Osteoblast (primary cell): Measurements from ENCODE around the gene CRTC1. TPM values are rescaled to one million over a fixed set of nuclear protein-coding genes. Genes with fewer than 3 reads are reported as not detected.
A peak's percentile ranks its signal among the peaks of the same experiment; 100 is the strongest.

ENCODE experiments used
- DNase-seq: peaks from one replicate; pipeline ENCODE4 v3.0.0; 2011; ENCODE audit warnings: low spot score, mixed read lengths; ENCODE audit not compliant: insufficient read length; ENCODE audit errors: missing footprints
- H2AFZ ChIP-seq: 2 replicates; pipeline ENCODE4 v1.6.0; 2011; ENCODE audit warnings: mild to moderate bottlenecking, low read length
- H3K27ac ChIP-seq: 2 replicates; pipeline ENCODE4 v1.5.1; 2011; ENCODE audit warnings: mild to moderate bottlenecking, low read depth, low read length, moderate library complexity
- H3K27me3 ChIP-seq: 2 replicates; pipeline ENCODE4 v1.6.0; 2012; ENCODE audit warnings: mild to moderate bottlenecking, control low read depth, inconsistent platforms, low read length, moderate library complexity; ENCODE audit not compliant: insufficient read depth
- H3K36me3 ChIP-seq: 2 replicates; pipeline ENCODE4 v1.5.1; 2011; ENCODE audit warnings: mild to moderate bottlenecking, low read length, control low read depth, moderate library complexity; ENCODE audit not compliant: insufficient read depth
- H3K4me1 ChIP-seq: 2 replicates; pipeline ENCODE4 v1.5.1; 2011; ENCODE audit warnings: mild to moderate bottlenecking, low read length, control low read depth, moderate library complexity; ENCODE audit not compliant: insufficient read depth
- H3K4me2 ChIP-seq: 2 replicates; pipeline ENCODE4 v1.6.0; 2011; ENCODE audit warnings: mild to moderate bottlenecking, low read length; ENCODE audit not compliant: insufficient read depth
- H3K4me3 ChIP-seq: fragments of 200-600 bp; sonication (generic); 3 replicates; pipeline ENCODE4 v1.5.1; 2012; ENCODE audit warnings: mild to moderate bottlenecking, low read length, inconsistent platforms; ENCODE audit not compliant: insufficient read depth
- H3K79me2 ChIP-seq: 2 replicates; pipeline ENCODE4 v1.6.0; 2012; ENCODE audit warnings: mild to moderate bottlenecking, low read length, control low read depth, inconsistent platforms; ENCODE audit not compliant: insufficient read depth
- H3K9me3 ChIP-seq: 2 replicates; pipeline ENCODE4 v1.5.1; 2011; ENCODE audit warnings: low read depth, low read length, control low read depth
- H4K20me1 ChIP-seq: 2 replicates; pipeline ENCODE4 v1.6.0; 2012; ENCODE audit warnings: mild to moderate bottlenecking, low read length, control low read depth; ENCODE audit not compliant: insufficient read depth
- CTCF ChIP-seq: IDR thresholded peaks from 2 replicates; pipeline ENCODE4 v1.5.1; 2011; ENCODE audit warnings: mild to moderate bottlenecking, low read depth, low read length, moderate library complexity; ENCODE audit errors: extremely low read depth
- total RNA-seq: library from RNA; depleted of rRNA; stranded (reverse); fragments of >200 nt; gene quantifications from 2 replicates; pipeline ENCODE4 v1.2.3, GENCODE V29; 2012

CRTC1 gene
- total RNA-seq, 1 donor, result 4.0 TPM

- Histone ChIP-seq H3K4me2 (no peak overlapping the region), H3K9me3 (no peaks in the 10 kb centered on the region), H3K27me3 (peaks cover 8% of the 10 kb centered on the region), H3K4me1 (no peaks in the 10 kb centered on the region), H3K4me3 (no peak overlapping the region), H3K36me3 (no peaks in the 10 kb centered on the region), H2AFZ (no peak overlapping the region), H3K79me2 (no peaks in the 10 kb centered on the region), H3K27ac (no peak overlapping the region), H4K20me1 (peaks cover 3% of the 10 kb centered on the region)
- TF ChIP-seq CTCF, result no peak
- DNase-seq, result peak; percentile 71
These were observed 100.7 kb downstream of the CRTC1 start for GRCh38 chr19:18783958-18784785.

GRCh38 chr19:18784786-18785120, 101.3 kb downstream of the CRTC1 start:
- H3K27me3 ChIP-seq, result peaks cover 14% of the 10 kb centered on the region
- H3K4me2 ChIP-seq, result no peak overlapping the region
- TF ChIP-seq CTCF, result no peak
- no peaks in the 10 kb centered on the region for H3K9me3 ChIP-seq
- no peak overlapping the region for H3K4me3 ChIP-seq
- no peak overlapping the region for H3K27ac ChIP-seq
- H2AFZ ChIP-seq, result no peak overlapping the region
- no peaks in the 10 kb centered on the region for H3K4me1 ChIP-seq
- H3K79me2 ChIP-seq, result no peaks in the 10 kb centered on the region
- DNase-seq, result peak; percentile 65
- H4K20me1 ChIP-seq, result peaks cover 3% of the 10 kb centered on the region
- H3K36me3 ChIP-seq, result no peaks in the 10 kb centered on the region

- Histone ChIP-seq H4K20me1 (peaks cover 3% of the 10 kb centered on the region), H2AFZ (no peak overlapping the region), H3K4me1 (no peaks in the 10 kb centered on the region), H3K36me3 (no peaks in the 10 kb centered on the region), H3K27me3 (peaks cover 19% of the 10 kb centered on the region), H3K4me2 (no peak overlapping the region), H3K79me2 (no peaks in the 10 kb centered on the region), H3K9me3 (no peaks in the 10 kb centered on the region), H3K4me3 (no peak overlapping the region), H3K27ac (no peak overlapping the region)
- DNase-seq, result peak; percentile 99
- TF ChIP-seq CTCF, result no peak
These were observed 102.0 kb downstream of the CRTC1 start for GRCh38 chr19:18785179-18786124.
